Measurements from ENCODE around the gene LGALS3BP.

LGALS3BP gene

DNA sequence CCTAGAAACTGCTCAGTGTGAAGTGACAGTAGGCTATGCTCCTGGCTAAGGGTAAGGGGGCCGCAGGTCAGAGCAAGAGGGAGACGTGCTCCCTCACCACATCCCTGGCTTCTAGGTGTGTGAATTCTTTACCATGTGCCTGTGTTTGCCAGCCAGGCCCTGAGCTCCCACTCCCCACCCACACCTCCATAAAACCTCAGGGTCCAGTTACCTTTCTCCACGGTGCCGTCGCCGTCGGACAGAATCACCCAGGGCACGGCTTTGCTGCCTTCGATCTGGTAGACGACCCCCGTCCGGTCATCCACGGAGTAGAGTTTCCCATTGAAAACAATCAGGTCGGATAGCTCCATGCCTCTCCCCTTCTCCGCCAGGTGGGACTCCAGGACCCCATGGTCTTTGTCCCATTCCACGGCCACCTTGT lies 17.1 kb upstream of the LGALS3BP start:
- TF ChIP-seq, protein P1, sequence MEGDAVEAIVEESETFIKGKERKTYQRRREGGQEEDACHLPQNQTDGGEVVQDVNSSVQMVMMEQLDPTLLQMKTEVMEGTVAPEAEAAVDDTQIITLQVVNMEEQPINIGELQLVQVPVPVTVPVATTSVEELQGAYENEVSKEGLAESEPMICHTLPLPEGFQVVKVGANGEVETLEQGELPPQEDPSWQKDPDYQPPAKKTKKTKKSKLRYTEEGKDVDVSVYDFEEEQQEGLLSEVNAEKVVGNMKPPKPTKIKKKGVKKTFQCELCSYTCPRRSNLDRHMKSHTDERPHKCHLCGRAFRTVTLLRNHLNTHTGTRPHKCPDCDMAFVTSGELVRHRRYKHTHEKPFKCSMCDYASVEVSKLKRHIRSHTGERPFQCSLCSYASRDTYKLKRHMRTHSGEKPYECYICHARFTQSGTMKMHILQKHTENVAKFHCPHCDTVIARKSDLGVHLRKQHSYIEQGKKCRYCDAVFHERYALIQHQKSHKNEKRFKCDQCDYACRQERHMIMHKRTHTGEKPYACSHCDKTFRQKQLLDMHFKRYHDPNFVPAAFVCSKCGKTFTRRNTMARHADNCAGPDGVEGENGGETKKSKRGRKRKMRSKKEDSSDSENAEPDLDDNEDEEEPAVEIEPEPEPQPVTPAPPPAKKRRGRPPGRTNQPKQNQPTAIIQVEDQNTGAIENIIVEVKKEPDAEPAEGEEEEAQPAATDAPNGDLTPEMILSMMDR (IDR thresholded peaks at IDR 0.05; ENCODE audit: low read depth, low read length) = no peak
- Histone ChIP-seq H3K27ac (no peak overlapping the region), H3K36me3 (peaks cover 76% of the 10 kb centered on the region), H3K4me3 (ENCODE audit: low read depth, low read length) (no peak overlapping the region), H3K27me3 (ENCODE audit: insufficient read depth, low read depth, severe bottlenecking) (no peaks in the 10 kb centered on the region), H3K9me3 (ENCODE audit: severe bottlenecking) (no peaks in the 10 kb centered on the region)
- DNase-seq = no peak

DNA sequence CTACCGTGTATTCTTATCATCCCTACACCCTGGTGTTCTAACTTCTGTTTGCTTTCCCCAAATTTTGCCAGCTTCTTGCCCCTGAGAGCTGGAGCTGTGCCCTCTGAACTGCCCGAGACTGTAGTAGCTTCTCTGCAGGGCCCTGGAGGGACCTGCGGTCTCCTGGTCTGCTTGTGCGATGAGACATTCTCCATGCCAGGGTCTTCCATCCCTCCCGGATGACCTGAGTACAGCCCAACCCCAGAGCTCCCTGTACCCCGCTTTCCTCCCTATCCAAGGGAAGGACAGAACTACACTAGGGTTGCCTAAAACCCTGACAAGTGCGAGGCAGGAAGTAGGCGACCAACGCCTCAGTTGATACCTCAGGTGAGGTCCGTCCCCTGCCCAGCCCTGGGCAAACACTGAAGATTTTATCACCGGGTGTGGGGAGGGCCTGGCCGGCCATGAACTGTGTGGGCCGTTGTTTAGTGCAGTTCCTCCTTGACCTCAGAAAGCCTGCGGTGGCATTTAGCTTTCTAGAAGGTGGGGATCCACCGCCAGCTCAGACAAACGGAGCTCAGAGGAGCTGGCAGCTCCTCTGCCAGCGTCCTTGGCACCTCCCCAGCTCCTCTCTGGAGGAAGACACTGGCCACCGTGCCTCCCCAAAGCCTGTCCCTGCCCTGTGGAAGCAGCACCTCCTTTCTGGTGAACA lies 16.2 kb upstream of the LGALS3BP start:
- H3K27ac ChIP-seq = no peak overlapping the region
- H3K27me3 ChIP-seq (ENCODE audit: insufficient read depth, low read depth, severe bottlenecking) = no peaks in the 10 kb centered on the region
- TF ChIP-seq, protein P1 (IDR thresholded peaks at IDR 0.05; ENCODE audit: low read depth, low read length) = no peak
- H3K9me3 ChIP-seq (ENCODE audit: severe bottlenecking) = no peaks in the 10 kb centered on the region
- no peak for DNase-seq
- H3K36me3 ChIP-seq = peaks cover 84% of the 10 kb centered on the region
- H3K4me3 ChIP-seq (ENCODE audit: low read depth, low read length) = no peak overlapping the region

DNA sequence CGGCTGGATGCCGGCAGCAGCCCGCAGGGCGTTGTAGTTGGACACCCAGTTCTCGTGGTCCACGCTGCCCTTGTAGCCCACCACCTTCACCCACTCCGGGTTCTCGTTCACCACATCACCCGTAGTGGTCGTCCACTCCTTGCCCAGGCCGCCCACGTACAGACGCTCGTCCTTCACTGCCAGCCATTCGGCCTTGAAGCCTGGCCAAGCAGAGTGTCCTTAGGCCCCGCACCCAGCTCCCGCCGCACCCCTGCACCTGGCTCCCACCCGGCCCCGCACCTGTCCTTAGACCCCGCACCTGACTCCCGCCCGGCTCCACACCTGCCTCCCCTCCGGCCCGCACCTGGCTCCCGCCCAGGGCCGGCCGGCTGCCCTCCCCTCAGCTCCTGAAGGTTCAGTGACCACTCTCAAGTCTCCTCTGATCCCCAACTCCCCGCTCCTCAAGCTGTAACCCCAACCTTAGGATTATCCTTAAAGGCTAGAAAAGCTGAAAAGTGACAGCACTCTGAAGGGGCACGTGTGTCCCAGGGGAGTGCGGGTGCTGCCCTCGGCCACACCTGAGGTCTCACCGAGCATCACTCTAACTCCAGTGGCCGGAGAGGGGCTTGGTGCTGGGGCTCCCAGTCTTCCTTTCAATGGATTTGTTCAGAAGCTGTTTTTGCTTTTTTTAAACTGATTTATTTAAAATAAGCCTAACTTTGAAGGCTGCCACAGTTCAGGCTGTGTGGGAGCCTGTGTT lies 15.5 kb upstream of the LGALS3BP start:
- TF ChIP-seq, protein P1 (IDR thresholded peaks at IDR 0.05; ENCODE audit: low read depth, low read length) = no peak
- peak; percentile 15 for DNase-seq
- Histone ChIP-seq H3K27me3 (ENCODE audit: insufficient read depth, low read depth, severe bottlenecking) (no peaks in the 10 kb centered on the region), H3K9me3 (ENCODE audit: severe bottlenecking) (no peaks in the 10 kb centered on the region), H3K4me3 (ENCODE audit: low read depth, low read length) (no peak overlapping the region), H3K36me3 (peaks cover 80% of the 10 kb centered on the region), H3K27ac (no peak overlapping the region)

DNA sequence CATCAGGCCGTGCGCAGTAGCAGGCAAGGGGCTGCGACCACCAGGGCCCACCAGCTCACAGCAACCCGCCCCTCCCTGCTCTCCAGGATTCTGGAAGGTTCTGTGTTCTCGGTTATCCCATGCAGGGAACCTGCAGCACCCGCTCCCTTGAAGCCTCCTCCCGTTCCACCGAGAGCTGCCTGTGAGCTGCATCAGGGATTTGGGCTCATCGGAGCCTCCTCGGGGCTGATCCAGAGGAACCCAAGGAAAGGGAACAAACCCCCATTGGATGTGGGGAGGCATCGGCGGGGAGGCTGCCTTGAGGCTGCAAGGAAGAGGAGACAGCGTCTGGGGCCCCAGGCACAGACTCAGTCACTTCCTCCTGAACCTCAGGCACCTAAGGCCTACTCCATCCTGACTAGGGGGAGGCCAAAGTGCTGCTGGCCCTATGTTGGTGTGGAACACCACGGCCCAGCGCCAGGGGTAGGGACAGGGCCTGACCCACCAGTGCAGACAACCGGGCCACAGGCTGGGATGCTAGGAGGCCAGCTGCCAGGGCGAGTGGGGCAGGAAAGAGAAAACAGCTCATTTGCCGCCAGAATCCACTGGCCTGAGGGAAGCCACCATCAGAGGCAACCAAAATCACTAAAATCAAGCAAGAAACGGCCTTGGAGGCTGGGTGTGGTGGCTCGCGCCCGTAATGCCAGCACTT lies 14.4 kb upstream of the LGALS3BP start:
- peaks cover 77% of the 10 kb centered on the region for H3K36me3 ChIP-seq
- H3K9me3 ChIP-seq (ENCODE audit: severe bottlenecking) = no peaks in the 10 kb centered on the region
- H3K27ac ChIP-seq = no peak overlapping the region
- TF ChIP-seq, protein P1 (IDR thresholded peaks at IDR 0.05; ENCODE audit: low read depth, low read length) = no peak
- H3K4me3 ChIP-seq (ENCODE audit: low read depth, low read length) = no peak overlapping the region
- peak; percentile 8 for DNase-seq
- H3K27me3 ChIP-seq (ENCODE audit: insufficient read depth, low read depth, severe bottlenecking) = no peaks in the 10 kb centered on the region

GRCh38 chr17:78993241-78993956 lies 13.7 kb upstream of the LGALS3BP start:
- Histone ChIP-seq H3K27ac (0 out of 2 replicates have a peak overlapping the region, but pooled peaks have one; percentile 5), H3K27me3 (ENCODE audit: insufficient read depth, low read depth, severe bottlenecking) (no peaks in the 10 kb centered on the region), H3K9me3 (ENCODE audit: severe bottlenecking) (no peaks in the 10 kb centered on the region), H3K4me3 (ENCODE audit: low read depth, low read length) (no peak overlapping the region), H3K36me3 (peaks cover 75% of the 10 kb centered on the region)
- TF ChIP-seq, protein P1 (IDR thresholded peaks at IDR 0.05; ENCODE audit: low read depth, low read length) = peak; percentile 94
- DNase-seq = peak; percentile 78
